HepG2 (cell line): Measurements from ENCODE around the gene CDC42BPG. TPM values are rescaled to one million over a fixed set of nuclear protein-coding genes. Genes with fewer than 3 reads are reported as not detected.

ENCODE experiments used
- CREB1 ChIP-seq, 2 experiments: fragments of 450-650 bp in 1 of 2; IDR thresholded peaks; 2 replicates each; pipeline ENCODE4 v1.6.1; 2016 to 2017; ENCODE audit warnings: control low read depth in 1 of 2, mild to moderate bottlenecking in 1 of 2, missing compliant biosample characterization in 1 of 2, missing genetic modification characterization in 1 of 2
- DMAP1 ChIP-seq: IDR thresholded peaks from 2 replicates; pipeline ENCODE4 v1.6.1; 2016
- GLI4 ChIP-seq: sonication (generic); formaldehyde crosslinking; IDR thresholded peaks from 2 replicates; pipeline ENCODE4 v1.5.1; 2020; ENCODE audit warnings: missing genetic modification reagents, mild to moderate bottlenecking, moderate library complexity, borderline replicate concordance
- MTA1 ChIP-seq: sonication (generic); formaldehyde crosslinking; IDR thresholded peaks from 2 replicates; pipeline ENCODE4 v1.4.0; 2020; ENCODE audit warnings: missing genetic modification reagents, mild to moderate bottlenecking, borderline replicate concordance
- NFYC ChIP-seq: IDR thresholded peaks from 2 replicates; pipeline ENCODE4 v1.6.1; 2016; ENCODE audit warnings: missing genetic modification reagents, missing compliant biosample characterization
- PBX2 ChIP-seq: IDR thresholded peaks from 2 replicates; pipeline ENCODE4 v1.6.1; 2016; ENCODE audit warnings: control low read depth
- PITX1 ChIP-seq: sonication (generic); formaldehyde crosslinking; IDR thresholded peaks from 2 replicates; pipeline ENCODE4 v1.5.1; 2020; ENCODE audit warnings: mild to moderate bottlenecking, missing genetic modification reagents
- POLR2AphosphoS2 ChIP-seq: IDR thresholded peaks from 2 replicates; pipeline ENCODE4 v1.6.1; 2011; ENCODE audit warnings: low read depth, low read length, improper control_type of control experiment
- RBM39 ChIP-seq: fragments of 200-400 bp; formaldehyde crosslinking; IDR thresholded peaks from one replicate; pipeline ENCODE4 v1.6.1; 2018; ENCODE audit warnings: antibody characterized with exemption, mild to moderate bottlenecking, low read depth, low read length; ENCODE audit not compliant: poor library complexity, severe bottlenecking
- RFXANK ChIP-seq: IDR thresholded peaks from 2 replicates; pipeline ENCODE4 v1.6.1; 2016
- SP4 ChIP-seq: sonication (generic); formaldehyde crosslinking; IDR thresholded peaks from 2 replicates; pipeline ENCODE4 v1.8.1; 2023; ENCODE audit warnings: mild to moderate bottlenecking, missing genetic modification reagents
- STAT5B ChIP-seq: sonication (generic); formaldehyde crosslinking; IDR thresholded peaks from 2 replicates; pipeline ENCODE4 v1.4.0; 2020; ENCODE audit warnings: missing genetic modification reagents
- SYNCRIP ChIP-seq: fragments of 200-400 bp; formaldehyde crosslinking; IDR thresholded peaks from 2 replicates; pipeline ENCODE4 v1.6.1; 2018; ENCODE audit warnings: mild to moderate bottlenecking, low read depth, low read length; ENCODE audit not compliant: insufficient read depth
- TAF1 ChIP-seq: sonication (generic); formaldehyde crosslinking; IDR thresholded peaks from 2 replicates; pipeline ENCODE4 v1.4.0; 2020; ENCODE audit warnings: missing genetic modification reagents
- TIGD3 ChIP-seq: sonication (generic); formaldehyde crosslinking; IDR thresholded peaks from 2 replicates; pipeline ENCODE4 v1.5.1; 2020; ENCODE audit warnings: mild to moderate bottlenecking, missing genetic modification reagents, borderline replicate concordance
- ZBTB21 ChIP-seq: sonication (generic); formaldehyde crosslinking; IDR thresholded peaks from 2 replicates; pipeline ENCODE4 v1.4.0; 2020; ENCODE audit warnings: missing genetic modification reagents
- ZC3H13 ChIP-seq: sonication (generic); formaldehyde crosslinking; IDR thresholded peaks from 2 replicates; pipeline ENCODE4 v1.8.1; 2023; ENCODE audit warnings: mild to moderate bottlenecking, missing genetic modification reagents, moderate library complexity
- ZFP1 ChIP-seq: IDR thresholded peaks from 2 replicates; pipeline ENCODE4 v1.6.1; 2016
- ZFP41 ChIP-seq: sonication (generic); formaldehyde crosslinking; IDR thresholded peaks from 2 replicates; pipeline ENCODE4 v1.4.0; 2020; ENCODE audit warnings: mild to moderate bottlenecking, missing genetic modification reagents, borderline replicate concordance
- ZNF274 ChIP-seq: sonication (generic); formaldehyde crosslinking; IDR thresholded peaks from 2 replicates; pipeline ENCODE4 v1.5.1; 2020; ENCODE audit warnings: mild to moderate bottlenecking, missing genetic modification reagents
- ZNF558 ChIP-seq: sonication (generic); formaldehyde crosslinking; IDR thresholded peaks from 2 replicates; pipeline ENCODE4 v1.9.0; 2022; ENCODE audit warnings: mild to moderate bottlenecking, missing genetic modification reagents, borderline replicate concordance
- ZNF614 ChIP-seq: IDR thresholded peaks from 2 replicates; pipeline ENCODE4 v1.6.1; 2018; ENCODE audit warnings: missing biosample characterization, missing genetic modification reagents, inconsistent platforms, borderline replicate concordance
- polyA plus RNA-seq, 8 experiments: library from polyadenylated mRNA; depleted of rRNA in 3 of 8; stranded (reverse) in 7 of 8; unstranded in 1 of 8; fragments of >200 nt; fragmentation: Illumina TruSeq in 4 of 8; extraction: Trizol in 4 of 8; gene quantifications; 2 replicates each; pipeline versions ENCODE4 v1.2.1 to v1.2.3, GENCODE V29; 2011 to 2016; ENCODE audit warnings: low read depth in 4 of 8, missing spikeins in 1 of 8, mixed read lengths in 1 of 8; ENCODE audit not compliant: insufficient read depth in 1 of 8
- total RNA-seq, 5 experiments: library from RNA; depleted of rRNA; stranded (reverse); fragments of >200 nt; fragmentation: Illumina TruSeq; extraction: Trizol; gene quantifications; 2 replicates each; pipeline ENCODE4 v1.2.3, GENCODE V29; 2016; ENCODE audit warnings: low read depth in 1 of 5
- TF ChIP-seq, protein P1 (sequence below): sonication (generic); formaldehyde crosslinking; IDR thresholded peaks from 2 replicates; pipeline ENCODE4 v1.4.0; 2020; ENCODE audit warnings: missing genetic modification reagents, borderline replicate concordance
- TF ChIP-seq, protein P2 (sequence below): conservative IDR thresholded peaks from 2 replicates; pipeline ENCODE4 v1.6.1; 2018; ENCODE audit warnings: missing genetic modification reagents

Gene CDC42BPG
- total and polyA plus RNA-seq, 2 of the 13 experiments (the other 11 are each of a cell fraction or from before 2014, with no cell fraction given) = 0.55 to 1.4 TPM

GRCh38 chr11:64778473-64779298, 65.8 kb downstream of the CDC42BPG start, which contains the start of gene SF1 (continued):
- TF ChIP-seq, protein P1, sequence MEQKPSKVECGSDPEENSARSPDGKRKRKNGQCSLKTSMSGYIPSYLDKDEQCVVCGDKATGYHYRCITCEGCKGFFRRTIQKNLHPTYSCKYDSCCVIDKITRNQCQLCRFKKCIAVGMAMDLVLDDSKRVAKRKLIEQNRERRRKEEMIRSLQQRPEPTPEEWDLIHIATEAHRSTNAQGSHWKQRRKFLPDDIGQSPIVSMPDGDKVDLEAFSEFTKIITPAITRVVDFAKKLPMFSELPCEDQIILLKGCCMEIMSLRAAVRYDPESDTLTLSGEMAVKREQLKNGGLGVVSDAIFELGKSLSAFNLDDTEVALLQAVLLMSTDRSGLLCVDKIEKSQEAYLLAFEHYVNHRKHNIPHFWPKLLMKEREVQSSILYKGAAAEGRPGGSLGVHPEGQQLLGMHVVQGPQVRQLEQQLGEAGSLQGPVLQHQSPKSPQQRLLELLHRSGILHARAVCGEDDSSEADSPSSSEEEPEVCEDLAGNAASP = peak; percentile 14; the same call in 1 of the 2 replicates
- TF ChIP-seq TIGD3 (CRISPR knock-in tag) = no peak
- peak; percentile 41 for TF ChIP-seq RBM39
- TF ChIP-seq NFYC (CRISPR knock-in tag) = peak; percentile 83
- peak; percentile 83 for TF ChIP-seq ZC3H13 (CRISPR knock-in tag)
- no peak for TF ChIP-seq ZNF558
- TF ChIP-seq MTA1 = 0 out of 2 replicates have a peak, but pooled peaks have one; percentile 21
- TF ChIP-seq SP4 (CRISPR knock-in tag) = peak; percentile 83
- peak; percentile 72 for TF ChIP-seq ZBTB21 (CRISPR knock-in tag)
- 0 out of 2 replicates have a peak, but pooled peaks have one; percentile 45 for TF ChIP-seq RFXANK (CRISPR knock-in tag)
- TF ChIP-seq CREB1 (IDR thresholded peaks at IDR 0.05) = peak; percentile 89
- TF ChIP-seq CREB1 (CRISPR knock-in tag; IDR thresholded peaks at IDR 0.05) = peak; percentile 90
- TF ChIP-seq TAF1 (CRISPR knock-in tag) = peak; percentile 88
- TF ChIP-seq ZNF614 (CRISPR knock-in tag) = 0 out of 2 replicates have a peak, but pooled peaks have one; percentile 45
- TF ChIP-seq PBX2 (CRISPR knock-in tag) = peak; percentile 37; the same call in 1 of the 2 replicates
- TF ChIP-seq STAT5B (CRISPR knock-in tag) = 0 out of 2 replicates have a peak, but pooled peaks have one; percentile 37
- TF ChIP-seq ZFP41 = no peak
- TF ChIP-seq SYNCRIP = no peak
- peak; percentile 48 for TF ChIP-seq DMAP1 (CRISPR knock-in tag)
- TF ChIP-seq ZFP1 = 0 out of 2 replicates have a peak, but pooled peaks have one; percentile 4
- TF ChIP-seq, protein P2, sequence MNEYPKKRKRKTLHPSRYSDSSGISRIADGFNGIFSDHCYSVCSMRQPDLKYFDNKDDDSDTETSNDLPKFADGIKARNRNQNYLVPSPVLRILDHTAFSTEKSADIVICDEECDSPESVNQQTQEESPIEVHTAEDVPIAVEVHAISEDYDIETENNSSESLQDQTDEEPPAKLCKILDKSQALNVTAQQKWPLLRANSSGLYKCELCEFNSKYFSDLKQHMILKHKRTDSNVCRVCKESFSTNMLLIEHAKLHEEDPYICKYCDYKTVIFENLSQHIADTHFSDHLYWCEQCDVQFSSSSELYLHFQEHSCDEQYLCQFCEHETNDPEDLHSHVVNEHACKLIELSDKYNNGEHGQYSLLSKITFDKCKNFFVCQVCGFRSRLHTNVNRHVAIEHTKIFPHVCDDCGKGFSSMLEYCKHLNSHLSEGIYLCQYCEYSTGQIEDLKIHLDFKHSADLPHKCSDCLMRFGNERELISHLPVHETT (CRISPR knock-in tag) = peak; percentile 81
- TF ChIP-seq GLI4 (CRISPR knock-in tag) = no peak
- TF ChIP-seq ZNF274 (CRISPR knock-in tag) = 0 out of 2 replicates have a peak, but pooled peaks have one; percentile 17
- TF ChIP-seq PITX1 = peak; percentile 93
- peak; percentile 72; the same call in 1 of the 2 replicates for TF ChIP-seq POLR2AphosphoS2
